HEK293 (cell line): ENCODE results near the gene GPR39.

Experiments
- EGR2 ChIP-seq: fragments of 450-650 bp; formaldehyde crosslinking; IDR thresholded peaks from 2 replicates; pipeline ENCODE4 v1.5.1; 2016; ENCODE audit warnings: low read depth, missing biosample characterization, missing genetic modification characterization
- OSR2 ChIP-seq: fragments of 450-650 bp; formaldehyde crosslinking; IDR thresholded peaks from 2 replicates; pipeline ENCODE4 v1.5.1; 2016; ENCODE audit warnings: missing biosample characterization, missing genetic modification characterization
- SETDB1 ChIP-seq: IDR thresholded peaks from one replicate; pipeline ENCODE4 v1.6.1; 2017; ENCODE audit warnings: mild to moderate bottlenecking, low read length, moderate library complexity, mixed read lengths; ENCODE audit not compliant: insufficient read length
- WT1 ChIP-seq: fragments of 450-650 bp; formaldehyde crosslinking; IDR thresholded peaks from 2 replicates; pipeline ENCODE4 v1.5.1; 2016; ENCODE audit warnings: missing biosample characterization, missing genetic modification characterization
- ZBTB20 ChIP-seq: fragments of 450-650 bp; formaldehyde crosslinking; IDR thresholded peaks from 2 replicates; pipeline ENCODE4 v1.5.1; 2016; ENCODE audit warnings: missing biosample characterization, missing genetic modification characterization
- ZNF157 ChIP-seq: fragments of 450-650 bp; formaldehyde crosslinking; IDR thresholded peaks from 2 replicates; pipeline ENCODE4 v1.5.1; 2016; ENCODE audit warnings: missing biosample characterization, missing genetic modification characterization
- ZNF202 ChIP-seq: fragments of 450-650 bp; formaldehyde crosslinking; IDR thresholded peaks from 2 replicates; pipeline ENCODE4 v1.5.1; 2016; ENCODE audit warnings: missing biosample characterization, missing genetic modification characterization, borderline replicate concordance
- ZNF214 ChIP-seq: fragments of 450-650 bp; formaldehyde crosslinking; IDR thresholded peaks from 2 replicates; pipeline ENCODE4 v1.5.1; 2017; ENCODE audit warnings: missing biosample characterization, mild to moderate bottlenecking, missing genetic modification characterization, borderline replicate concordance
- ZNF292 ChIP-seq: fragments of 450-650 bp; formaldehyde crosslinking; IDR thresholded peaks from 2 replicates; pipeline ENCODE4 v1.5.1; 2016; ENCODE audit warnings: low read depth, missing biosample characterization, missing genetic modification characterization, borderline replicate concordance
- ZNF416 ChIP-seq: fragments of 450-650 bp; formaldehyde crosslinking; IDR thresholded peaks from 2 replicates; pipeline ENCODE4 v1.5.1; 2016; ENCODE audit warnings: missing biosample characterization, missing genetic modification characterization
- ZNF433 ChIP-seq: fragments of 450-650 bp; formaldehyde crosslinking; IDR thresholded peaks from 2 replicates; pipeline ENCODE4 v1.5.1; 2016; ENCODE audit warnings: missing biosample characterization, missing genetic modification characterization, low read depth
- ZNF529 ChIP-seq: fragments of 450-650 bp; formaldehyde crosslinking; IDR thresholded peaks from 2 replicates; pipeline ENCODE4 v1.5.1; 2017; ENCODE audit warnings: missing genetic modification characterization, missing biosample characterization; ENCODE audit not compliant: insufficient replicate concordance
- ZNF530 ChIP-seq: fragments of 450-650 bp; formaldehyde crosslinking; IDR thresholded peaks from 2 replicates; pipeline ENCODE4 v1.5.1; 2016; ENCODE audit warnings: low read depth, missing biosample characterization, missing genetic modification characterization
- ZNF555 ChIP-seq: fragments of 450-650 bp; formaldehyde crosslinking; conservative IDR thresholded peaks from 2 replicates; pipeline ENCODE4 v1.5.1; 2017; ENCODE audit warnings: missing biosample characterization, mild to moderate bottlenecking, missing genetic modification characterization, inconsistent platforms
- ZNF629 ChIP-seq: fragments of 450-650 bp; formaldehyde crosslinking; IDR thresholded peaks from 2 replicates; pipeline ENCODE4 v1.5.1; 2017; ENCODE audit warnings: missing biosample characterization, missing genetic modification characterization
- ZNF660 ChIP-seq: fragments of 450-650 bp; IDR thresholded peaks from 2 replicates; pipeline ENCODE4 v1.5.1; 2018; ENCODE audit warnings: missing biosample characterization, mild to moderate bottlenecking, missing genetic modification characterization
- ZNF677 ChIP-seq: fragments of 450-650 bp; IDR thresholded peaks from 2 replicates; pipeline ENCODE4 v1.5.0; 2018; ENCODE audit warnings: missing biosample characterization, mild to moderate bottlenecking, missing genetic modification characterization, moderate library complexity
- TF ChIP-seq, protein P1 (sequence below): fragments of 450-650 bp; formaldehyde crosslinking; IDR thresholded peaks from 2 replicates; pipeline ENCODE4 v1.5.1; 2016; ENCODE audit warnings: missing biosample characterization, missing genetic modification characterization
- TF ChIP-seq, protein P2 (sequence below): fragments of 450-650 bp; IDR thresholded peaks from 2 replicates; pipeline ENCODE4 v1.5.1; 2018; ENCODE audit warnings: missing biosample characterization, missing genetic modification characterization
- TF ChIP-seq, protein P3 (sequence below): fragments of 450-650 bp; formaldehyde crosslinking; IDR thresholded peaks from 2 replicates; pipeline ENCODE4 v1.5.1; 2016; ENCODE audit warnings: missing biosample characterization, missing genetic modification characterization
- TF ChIP-seq, protein P4 (sequence below): fragments of 450-650 bp; formaldehyde crosslinking; IDR thresholded peaks from 2 replicates; pipeline ENCODE4 v1.5.1; 2016; ENCODE audit warnings: missing biosample characterization, missing genetic modification characterization
- TF ChIP-seq, protein P5 (sequence below): fragments of 450-650 bp; formaldehyde crosslinking; IDR thresholded peaks from 2 replicates; pipeline ENCODE4 v1.5.1; 2016; ENCODE audit warnings: missing biosample characterization, missing genetic modification characterization
- TF ChIP-seq, protein P6 (sequence below): fragments of 450-650 bp; formaldehyde crosslinking; IDR thresholded peaks from 2 replicates; pipeline ENCODE4 v1.5.1; 2016; ENCODE audit warnings: missing biosample characterization, missing genetic modification characterization, borderline replicate concordance

The GPR39 gene

DNA sequence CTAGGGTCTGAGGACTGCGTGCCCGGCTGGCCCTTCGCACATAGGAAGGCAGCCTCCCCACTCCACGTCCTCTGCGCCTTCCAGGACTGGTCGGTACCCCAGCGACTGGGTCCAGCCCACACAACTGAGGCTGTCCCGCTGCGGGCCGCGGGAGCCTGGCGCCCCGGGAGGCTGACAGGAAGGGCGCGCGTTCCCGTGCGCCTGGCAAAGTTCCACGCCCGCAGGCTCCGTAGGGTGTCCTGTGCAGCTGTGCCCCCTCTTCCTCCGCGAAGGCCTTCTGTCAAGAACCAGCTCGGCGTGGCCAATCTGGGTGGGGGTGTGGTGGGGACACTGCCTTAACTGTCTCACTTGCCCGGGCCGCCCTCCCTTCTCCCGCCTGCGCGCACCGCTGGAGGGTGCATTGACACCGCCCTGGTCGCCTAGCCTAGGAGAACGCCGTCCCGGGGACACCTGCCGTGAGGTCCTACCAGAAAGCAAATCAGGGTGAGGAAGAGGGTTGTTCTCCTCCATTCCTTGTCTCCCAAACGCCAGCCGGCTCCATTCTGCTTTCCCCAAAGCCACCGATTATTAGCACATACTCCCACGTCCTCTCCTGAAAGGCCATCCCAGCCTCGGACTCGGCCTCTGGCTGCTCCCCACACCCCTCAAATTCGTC is 254.0 kb downstream of the GPR39 start (continued):
- TF ChIP-seq, protein P1, sequence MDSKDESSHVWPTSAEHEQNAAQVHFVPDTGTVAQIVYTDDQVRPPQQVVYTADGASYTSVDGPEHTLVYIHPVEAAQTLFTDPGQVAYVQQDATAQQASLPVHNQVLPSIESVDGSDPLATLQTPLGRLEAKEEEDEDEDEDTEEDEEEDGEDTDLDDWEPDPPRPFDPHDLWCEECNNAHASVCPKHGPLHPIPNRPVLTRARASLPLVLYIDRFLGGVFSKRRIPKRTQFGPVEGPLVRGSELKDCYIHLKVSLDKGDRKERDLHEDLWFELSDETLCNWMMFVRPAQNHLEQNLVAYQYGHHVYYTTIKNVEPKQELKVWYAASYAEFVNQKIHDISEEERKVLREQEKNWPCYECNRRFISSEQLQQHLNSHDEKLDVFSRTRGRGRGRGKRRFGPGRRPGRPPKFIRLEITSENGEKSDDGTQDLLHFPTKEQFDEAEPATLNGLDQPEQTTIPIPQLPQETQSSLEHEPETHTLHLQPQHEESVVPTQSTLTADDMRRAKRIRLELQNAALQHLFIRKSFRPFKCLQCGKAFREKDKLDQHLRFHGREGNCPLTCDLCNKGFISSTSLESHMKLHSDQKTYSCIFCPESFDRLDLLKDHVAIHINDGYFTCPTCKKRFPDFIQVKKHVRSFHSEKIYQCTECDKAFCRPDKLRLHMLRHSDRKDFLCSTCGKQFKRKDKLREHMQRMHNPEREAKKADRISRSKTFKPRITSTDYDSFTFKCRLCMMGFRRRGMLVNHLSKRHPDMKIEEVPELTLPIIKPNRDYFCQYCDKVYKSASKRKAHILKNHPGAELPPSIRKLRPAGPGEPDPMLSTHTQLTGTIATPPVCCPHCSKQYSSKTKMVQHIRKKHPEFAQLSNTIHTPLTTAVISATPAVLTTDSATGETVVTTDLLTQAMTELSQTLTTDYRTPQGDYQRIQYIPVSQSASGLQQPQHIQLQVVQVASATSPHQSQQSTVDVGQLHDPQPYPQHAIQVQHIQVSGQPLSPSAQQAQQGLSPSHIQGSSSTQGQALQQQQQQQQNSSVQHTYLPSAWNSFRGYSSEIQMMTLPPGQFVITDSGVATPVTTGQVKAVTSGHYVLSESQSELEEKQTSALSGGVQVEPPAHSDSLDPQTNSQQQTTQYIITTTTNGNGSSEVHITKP (tag by site-specific recombination) = no peak; the same call in 1 of the 2 replicates
- TF ChIP-seq, protein P2, sequence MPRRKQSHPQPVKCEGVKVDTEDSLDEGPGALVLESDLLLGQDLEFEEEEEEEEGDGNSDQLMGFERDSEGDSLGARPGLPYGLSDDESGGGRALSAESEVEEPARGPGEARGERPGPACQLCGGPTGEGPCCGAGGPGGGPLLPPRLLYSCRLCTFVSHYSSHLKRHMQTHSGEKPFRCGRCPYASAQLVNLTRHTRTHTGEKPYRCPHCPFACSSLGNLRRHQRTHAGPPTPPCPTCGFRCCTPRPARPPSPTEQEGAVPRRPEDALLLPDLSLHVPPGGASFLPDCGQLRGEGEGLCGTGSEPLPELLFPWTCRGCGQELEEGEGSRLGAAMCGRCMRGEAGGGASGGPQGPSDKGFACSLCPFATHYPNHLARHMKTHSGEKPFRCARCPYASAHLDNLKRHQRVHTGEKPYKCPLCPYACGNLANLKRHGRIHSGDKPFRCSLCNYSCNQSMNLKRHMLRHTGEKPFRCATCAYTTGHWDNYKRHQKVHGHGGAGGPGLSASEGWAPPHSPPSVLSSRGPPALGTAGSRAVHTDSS (tag by site-specific recombination) = peak; percentile 37; the same call in 1 of the 2 replicates
- TF ChIP-seq, protein P3, sequence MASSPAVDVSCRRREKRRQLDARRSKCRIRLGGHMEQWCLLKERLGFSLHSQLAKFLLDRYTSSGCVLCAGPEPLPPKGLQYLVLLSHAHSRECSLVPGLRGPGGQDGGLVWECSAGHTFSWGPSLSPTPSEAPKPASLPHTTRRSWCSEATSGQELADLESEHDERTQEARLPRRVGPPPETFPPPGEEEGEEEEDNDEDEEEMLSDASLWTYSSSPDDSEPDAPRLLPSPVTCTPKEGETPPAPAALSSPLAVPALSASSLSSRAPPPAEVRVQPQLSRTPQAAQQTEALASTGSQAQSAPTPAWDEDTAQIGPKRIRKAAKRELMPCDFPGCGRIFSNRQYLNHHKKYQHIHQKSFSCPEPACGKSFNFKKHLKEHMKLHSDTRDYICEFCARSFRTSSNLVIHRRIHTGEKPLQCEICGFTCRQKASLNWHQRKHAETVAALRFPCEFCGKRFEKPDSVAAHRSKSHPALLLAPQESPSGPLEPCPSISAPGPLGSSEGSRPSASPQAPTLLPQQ (tag by site-specific recombination) = peak; percentile 57; the same call in 1 of the 2 replicates
- TF ChIP-seq WT1 (tag by site-specific recombination) (no peak), ZNF629 (tag by site-specific recombination) (no peak), ZNF202 (tag by site-specific recombination) (no peak), ZNF157 (tag by site-specific recombination) (no peak), ZNF677 (tag by site-specific recombination) (no peak), SETDB1 (no peak), ZNF555 (no peak), ZNF530 (no peak), ZNF433 (no peak), EGR2 (tag by site-specific recombination) (peak; percentile 9; the same call in 1 of the 2 replicates), ZNF292 (tag by site-specific recombination) (no peak), ZNF529 (no peak), ZNF214 (no peak), ZNF416 (tag by site-specific recombination) (no peak), ZNF660 (tag by site-specific recombination) (no peak), OSR2 (tag by site-specific recombination) (no peak), ZBTB20 (tag by site-specific recombination) (peak; percentile 60)
- TF ChIP-seq, protein P4, sequence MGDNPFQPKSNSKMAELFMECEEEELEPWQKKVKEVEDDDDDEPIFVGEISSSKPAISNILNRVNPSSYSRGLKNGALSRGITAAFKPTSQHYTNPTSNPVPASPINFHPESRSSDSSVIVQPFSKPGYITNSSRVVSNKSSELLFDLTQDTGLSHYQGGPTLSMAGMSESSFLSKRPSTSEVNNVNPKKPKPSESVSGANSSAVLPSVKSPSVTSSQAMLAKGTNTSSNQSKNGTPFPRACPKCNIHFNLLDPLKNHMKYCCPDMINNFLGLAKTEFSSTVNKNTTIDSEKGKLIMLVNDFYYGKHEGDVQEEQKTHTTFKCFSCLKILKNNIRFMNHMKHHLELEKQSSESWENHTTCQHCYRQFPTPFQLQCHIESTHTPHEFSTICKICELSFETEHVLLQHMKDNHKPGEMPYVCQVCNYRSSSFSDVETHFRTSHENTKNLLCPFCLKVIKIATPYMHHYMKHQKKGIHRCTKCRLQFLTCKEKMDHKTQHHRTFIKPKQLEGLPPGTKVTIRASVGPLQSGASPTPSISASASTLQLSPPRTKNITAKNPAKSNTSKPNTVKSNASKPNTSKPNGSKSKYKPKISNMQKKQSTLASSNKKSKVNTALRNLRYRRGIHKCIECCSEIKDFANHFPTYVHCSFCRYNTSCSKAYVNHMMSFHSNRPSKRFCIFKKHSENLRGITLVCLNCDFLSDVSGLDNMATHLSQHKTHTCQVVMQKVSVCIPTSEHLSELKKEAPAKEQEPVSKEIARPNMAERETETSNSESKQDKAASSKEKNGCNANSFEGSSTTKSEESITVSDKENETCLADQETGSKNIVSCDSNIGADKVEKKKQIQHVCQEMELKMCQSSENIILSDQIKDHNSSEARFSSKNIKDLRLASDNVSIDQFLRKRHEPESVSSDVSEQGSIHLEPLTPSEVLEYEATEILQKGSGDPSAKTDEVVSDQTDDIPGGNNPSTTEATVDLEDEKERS (tag by site-specific recombination) = no peak
- TF ChIP-seq, protein P5, sequence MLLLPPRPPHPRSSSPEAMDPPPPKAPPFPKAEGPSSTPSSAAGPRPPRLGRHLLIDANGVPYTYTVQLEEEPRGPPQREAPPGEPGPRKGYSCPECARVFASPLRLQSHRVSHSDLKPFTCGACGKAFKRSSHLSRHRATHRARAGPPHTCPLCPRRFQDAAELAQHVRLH (tag by site-specific recombination) = no peak
- TF ChIP-seq, protein P6, sequence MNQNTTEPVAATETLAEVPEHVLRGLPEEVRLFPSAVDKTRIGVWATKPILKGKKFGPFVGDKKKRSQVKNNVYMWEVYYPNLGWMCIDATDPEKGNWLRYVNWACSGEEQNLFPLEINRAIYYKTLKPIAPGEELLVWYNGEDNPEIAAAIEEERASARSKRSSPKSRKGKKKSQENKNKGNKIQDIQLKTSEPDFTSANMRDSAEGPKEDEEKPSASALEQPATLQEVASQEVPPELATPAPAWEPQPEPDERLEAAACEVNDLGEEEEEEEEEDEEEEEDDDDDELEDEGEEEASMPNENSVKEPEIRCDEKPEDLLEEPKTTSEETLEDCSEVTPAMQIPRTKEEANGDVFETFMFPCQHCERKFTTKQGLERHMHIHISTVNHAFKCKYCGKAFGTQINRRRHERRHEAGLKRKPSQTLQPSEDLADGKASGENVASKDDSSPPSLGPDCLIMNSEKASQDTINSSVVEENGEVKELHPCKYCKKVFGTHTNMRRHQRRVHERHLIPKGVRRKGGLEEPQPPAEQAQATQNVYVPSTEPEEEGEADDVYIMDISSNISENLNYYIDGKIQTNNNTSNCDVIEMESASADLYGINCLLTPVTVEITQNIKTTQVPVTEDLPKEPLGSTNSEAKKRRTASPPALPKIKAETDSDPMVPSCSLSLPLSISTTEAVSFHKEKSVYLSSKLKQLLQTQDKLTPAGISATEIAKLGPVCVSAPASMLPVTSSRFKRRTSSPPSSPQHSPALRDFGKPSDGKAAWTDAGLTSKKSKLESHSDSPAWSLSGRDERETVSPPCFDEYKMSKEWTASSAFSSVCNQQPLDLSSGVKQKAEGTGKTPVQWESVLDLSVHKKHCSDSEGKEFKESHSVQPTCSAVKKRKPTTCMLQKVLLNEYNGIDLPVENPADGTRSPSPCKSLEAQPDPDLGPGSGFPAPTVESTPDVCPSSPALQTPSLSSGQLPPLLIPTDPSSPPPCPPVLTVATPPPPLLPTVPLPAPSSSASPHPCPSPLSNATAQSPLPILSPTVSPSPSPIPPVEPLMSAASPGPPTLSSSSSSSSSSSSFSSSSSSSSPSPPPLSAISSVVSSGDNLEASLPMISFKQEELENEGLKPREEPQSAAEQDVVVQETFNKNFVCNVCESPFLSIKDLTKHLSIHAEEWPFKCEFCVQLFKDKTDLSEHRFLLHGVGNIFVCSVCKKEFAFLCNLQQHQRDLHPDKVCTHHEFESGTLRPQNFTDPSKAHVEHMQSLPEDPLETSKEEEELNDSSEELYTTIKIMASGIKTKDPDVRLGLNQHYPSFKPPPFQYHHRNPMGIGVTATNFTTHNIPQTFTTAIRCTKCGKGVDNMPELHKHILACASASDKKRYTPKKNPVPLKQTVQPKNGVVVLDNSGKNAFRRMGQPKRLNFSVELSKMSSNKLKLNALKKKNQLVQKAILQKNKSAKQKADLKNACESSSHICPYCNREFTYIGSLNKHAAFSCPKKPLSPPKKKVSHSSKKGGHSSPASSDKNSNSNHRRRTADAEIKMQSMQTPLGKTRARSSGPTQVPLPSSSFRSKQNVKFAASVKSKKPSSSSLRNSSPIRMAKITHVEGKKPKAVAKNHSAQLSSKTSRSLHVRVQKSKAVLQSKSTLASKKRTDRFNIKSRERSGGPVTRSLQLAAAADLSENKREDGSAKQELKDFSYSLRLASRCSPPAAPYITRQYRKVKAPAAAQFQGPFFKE (tag by site-specific recombination) = no peak
